GM23248 (cell line): ENCODE data around the gene STMN1. TPM values are rescaled to one million over a fixed set of nuclear protein-coding genes. Genes with fewer than 3 reads are reported as not detected.
"Not testable (repeated sequence)": the region's sequence is repeated elsewhere in the genome, so short reads cannot be mapped to it uniquely, and the experiment has no call there.

Experiments used
- DNase-seq: peaks from one replicate; pipeline ENCODE4 v3.0.0-alpha.2; 2015
- H2AFZ ChIP-seq: fragments of 200-600 bp; sonication (generic); 2 replicates; pipeline ENCODE4 v1.6.1; 2016; ENCODE audit warnings: antibody characterized with exemption
- H3F3A ChIP-seq: fragments of 200-600 bp; sonication (generic); 2 replicates; pipeline ENCODE4 v1.6.1; 2016; ENCODE audit warnings: mild to moderate bottlenecking, antibody characterized with exemption, mixed run types; ENCODE audit not compliant: insufficient read depth
- H3K27ac ChIP-seq: fragments of 200-600 bp; sonication (generic); 2 replicates; pipeline ENCODE4 v1.5.1; 2016; ENCODE audit warnings: mild to moderate bottlenecking
- H3K27me3 ChIP-seq: fragments of 200-600 bp; sonication (generic); replicated peaks from 2 replicates; pipeline ENCODE4 v1.6.1; 2016; ENCODE audit warnings: mild to moderate bottlenecking; ENCODE audit not compliant: insufficient read depth
- H3K36me3 ChIP-seq: fragments of 200-600 bp; sonication (generic); 2 replicates; pipeline ENCODE4 v1.6.1; 2016; ENCODE audit warnings: low read depth, mild to moderate bottlenecking
- H3K4me1 ChIP-seq: fragments of 200-600 bp; sonication (generic); 2 replicates; pipeline ENCODE4 v1.6.1; 2016; ENCODE audit warnings: mild to moderate bottlenecking; ENCODE audit not compliant: insufficient read depth
- H3K4me2 ChIP-seq: fragments of 200-600 bp; sonication (generic); one replicate; pipeline ENCODE4 v1.6.1; 2016; ENCODE audit warnings: mild to moderate bottlenecking; ENCODE audit not compliant: unreplicated experiment
- H3K4me3 ChIP-seq: fragments of 200-600 bp; sonication (generic); 2 replicates; pipeline ENCODE4 v1.5.1; 2016; ENCODE audit warnings: mild to moderate bottlenecking
- H3K79me2 ChIP-seq: fragments of 200-600 bp; sonication (generic); 2 replicates; pipeline ENCODE4 v1.6.1; 2016; ENCODE audit warnings: mild to moderate bottlenecking; ENCODE audit not compliant: insufficient read depth
- H3K9ac ChIP-seq: fragments of 200-600 bp; sonication (generic); 2 replicates; pipeline ENCODE4 v1.6.1; 2016; ENCODE audit warnings: mild to moderate bottlenecking
- H3K9me2 ChIP-seq: fragments of 200-600 bp; sonication (generic); 2 replicates; pipeline ENCODE4 v1.6.1; 2016; ENCODE audit warnings: mixed run types, mild to moderate bottlenecking, moderate library complexity; ENCODE audit not compliant: insufficient read depth
- H3K9me3 ChIP-seq: fragments of 200-600 bp; sonication (generic); one replicate; pipeline ENCODE4 v1.6.1; 2017; ENCODE audit warnings: low read depth
- H4K20me1 ChIP-seq: fragments of 200-600 bp; sonication (generic); 2 replicates; pipeline ENCODE4 v1.6.0; 2016; ENCODE audit not compliant: insufficient read depth
- EZH2 ChIP-seq: fragments of 200-600 bp; sonication (generic); IDR thresholded peaks from 2 replicates; pipeline ENCODE4 v1.6.1; 2018; ENCODE audit warnings: antibody characterized with exemption, mild to moderate bottlenecking; ENCODE audit not compliant: insufficient read depth, poor library complexity, severe bottlenecking
- EZH2phosphoT487 ChIP-seq: fragments of 200-600 bp; sonication (generic); IDR thresholded peaks from 2 replicates; pipeline ENCODE4 v1.6.1; 2018; ENCODE audit warnings: antibody characterized with exemption, moderate library complexity, mild to moderate bottlenecking, low read depth; ENCODE audit not compliant: insufficient read depth
- WGBS, 2 experiments: methylation state at CpG; one replicate each; pipeline ENCODE4 v1.1.6; 2015 to 2017; ENCODE audit warnings: low lambda C conversion rate in 2 of 2, low coverage in 1 of 2; ENCODE audit errors: missing lambda C conversion rate in 2 of 2; 5-methylcytosine and 5-hydroxymethylcytosine counted together
- in situ Hi-C: fragments of 300-500 bp; cut with MboI; formaldehyde crosslinking; loops from 2 replicates; pipeline ENCODE4 v1.15.0; 2020
- polyA plus RNA-seq: library from polyadenylated mRNA; unstranded; fragments of >200 nt; fragmentation: Nextera tagmentation; extraction: Ambion mirVana; gene quantifications from 2 replicates; pipeline ENCODE4 v1.2.1, GENCODE V29; 2016
- total RNA-seq: library from RNA; depleted of rRNA; stranded (reverse); fragments of >200 nt; shearing (Covaris generic); gene quantifications from 2 replicates; pipeline ENCODE4 v1.2.3, GENCODE V29; 2014

Gene STMN1
- total and polyA plus RNA-seq, 2 experiments from 2014 or later: 45.2 to 301 TPM

- Histone ChIP-seq H3K9me3 (no peaks in the 10 kb centered on the region), H3K27me3 (no peaks in the 10 kb centered on the region), H3F3A (peaks cover 6% of the 10 kb centered on the region; the same call in 1 of the 2 replicates), H3K36me3 (no peaks in the 10 kb centered on the region), H3K4me3 (no peak overlapping the region), H3K4me2 (no peak overlapping the region), H3K4me1 (peaks cover 10% of the 10 kb centered on the region), H3K9ac (no peak overlapping the region), H3K79me2 (no peaks in the 10 kb centered on the region), H2AFZ (no peak overlapping the region), H3K27ac (no peak overlapping the region), H3K9me2 (no peaks in the 10 kb centered on the region), H4K20me1 (no peaks in the 10 kb centered on the region)
- in situ Hi-C loops: no loop called here
- WGBS, 2 experiments: 87 to 90% methylated on average over 4 of the region's 4 CpGs
- TF ChIP-seq EZH2phosphoT487: no peak
- no peak for TF ChIP-seq EZH2
- DNase-seq: no peak
These were observed 42.4 kb upstream of the STMN1 start for GRCh38 chr1:25948641-25949040.

- 79 to 87% methylated on average over 2 of the region's 2 CpGs for WGBS, 2 experiments
- no peaks in the 10 kb centered on the region for H3K27me3 ChIP-seq
- no peak overlapping the region for H3K4me3 ChIP-seq
- no peak overlapping the region for H3K4me2 ChIP-seq
- no peaks in the 10 kb centered on the region for H3K9me2 ChIP-seq
- no peak overlapping the region for H3K27ac ChIP-seq
- H3K9me3 ChIP-seq: no peaks in the 10 kb centered on the region
- TF ChIP-seq EZH2 (no peak), EZH2phosphoT487 (no peak)
- no peak overlapping the region for H2AFZ ChIP-seq
- DNase-seq: no peak
- in situ Hi-C loops: no loop called here
- no peaks in the 10 kb centered on the region for H3K79me2 ChIP-seq
- no peaks in the 10 kb centered on the region for H3K4me1 ChIP-seq
- no peaks in the 10 kb centered on the region for H3K36me3 ChIP-seq
- no peak overlapping the region for H3K9ac ChIP-seq
- no peaks in the 10 kb centered on the region for H3F3A ChIP-seq
- no peaks in the 10 kb centered on the region for H4K20me1 ChIP-seq
These were observed 40.8 kb upstream of the STMN1 start for GRCh38 chr1:25947027-25947426.

GRCh38 chr1:25945761-25946160, 39.5 kb upstream of the STMN1 start:
- Histone ChIP-seq H3K36me3 (no peaks in the 10 kb centered on the region), H3K4me2 (no peak overlapping the region), H3K9me2 (no peaks in the 10 kb centered on the region), H3K4me3 (no peak overlapping the region), H3K79me2 (no peaks in the 10 kb centered on the region), H4K20me1 (no peaks in the 10 kb centered on the region), H3F3A (no peaks in the 10 kb centered on the region), H2AFZ (no peak overlapping the region), H3K27ac (no peak overlapping the region), H3K9ac (no peak overlapping the region), H3K9me3 (no peaks in the 10 kb centered on the region), H3K4me1 (no peaks in the 10 kb centered on the region), H3K27me3 (no peaks in the 10 kb centered on the region)
- no peak for DNase-seq
- in situ Hi-C loops: no loop called here
- TF ChIP-seq EZH2phosphoT487 (no peak), EZH2 (no peak)
- WGBS, 2 experiments: 79 to 85% methylated on average over 5 of the region's 5 CpGs

GRCh38 chr1:25944986-25945385, 38.8 kb upstream of the STMN1 start:
- Histone ChIP-seq H3K9me2 (no peaks in the 10 kb centered on the region), H3K79me2 (no peaks in the 10 kb centered on the region), H3K9me3 (no peaks in the 10 kb centered on the region), H3K27me3 (no peaks in the 10 kb centered on the region), H3K4me3 (no peak overlapping the region), H4K20me1 (no peaks in the 10 kb centered on the region), H3K4me2 (no peak overlapping the region), H3K36me3 (no peaks in the 10 kb centered on the region), H3F3A (no peaks in the 10 kb centered on the region), H3K9ac (no peak overlapping the region), H3K27ac (no peak overlapping the region), H2AFZ (no peak overlapping the region), H3K4me1 (no peaks in the 10 kb centered on the region)
- peak; percentile 54 for DNase-seq
- WGBS, 2 experiments: 74 to 80% methylated on average over 3 of the region's 3 CpGs
- TF ChIP-seq EZH2: no peak
- TF ChIP-seq EZH2phosphoT487: no peak
- in situ Hi-C loops: no loop called here

- H3K9me2 ChIP-seq, H3K4me3 ChIP-seq, H3K4me1 ChIP-seq, H3K79me2 ChIP-seq, H3K9ac ChIP-seq, H3K36me3 ChIP-seq, H3K4me2 ChIP-seq, H2AFZ ChIP-seq, in situ Hi-C loops, H3K27me3 ChIP-seq, H3K9me3 ChIP-seq, H4K20me1 ChIP-seq, DNase-seq, H3K27ac ChIP-seq, H3F3A ChIP-seq: not testable (repeated sequence)
- WGBS, 2 experiments: 71 to 73% methylated on average over 5 of the region's 5 CpGs
These were observed 37.3 kb upstream of the STMN1 start for GRCh38 chr1:25943511-25943910.
